Astrocyte (in vitro differentiated cells and primary cell): ENCODE measurements around the gene ATXN1. TPM values are rescaled to one million over a fixed set of nuclear protein-coding genes. Genes with fewer than 3 reads are reported as not detected.

Experiments
- DNase-seq: peaks from one replicate; pipeline ENCODE4 v3.0.0-alpha.2; 2010; ENCODE audit warnings: low read depth
- FAIRE-seq: peaks from 2 replicates; lab custom pipeline; 2011; peaks lifted over from hg19 to GRCh38; lab: Jason Lieb, UNC
- H2AFZ ChIP-seq: 2 replicates; pipeline ENCODE4 v1.6.0; 2012; ENCODE audit warnings: low read depth, low read length, inconsistent platforms
- H3K27ac ChIP-seq: 2 replicates; pipeline ENCODE4 v1.5.1; 2011; ENCODE audit warnings: low read depth, low read length, inconsistent platforms
- H3K27me3 ChIP-seq: 2 replicates; pipeline ENCODE4 v1.6.0; 2011; ENCODE audit warnings: low read length, inconsistent platforms; ENCODE audit not compliant: insufficient read depth
- H3K36me3 ChIP-seq: 2 replicates; pipeline ENCODE4 v1.5.1; 2011; ENCODE audit warnings: low read length, inconsistent platforms; ENCODE audit not compliant: insufficient read depth
- H3K4me1 ChIP-seq: 2 replicates; pipeline ENCODE4 v1.5.1; 2011; ENCODE audit warnings: low read length, inconsistent platforms; ENCODE audit not compliant: insufficient read depth
- H3K4me2 ChIP-seq: 2 replicates; pipeline ENCODE4 v1.6.0; 2012; ENCODE audit warnings: low read length, inconsistent platforms
- H3K4me3 ChIP-seq: 2 replicates; pipeline ENCODE4 v1.5.1; 2011; ENCODE audit warnings: low read depth, mild to moderate bottlenecking, low read length, inconsistent platforms; ENCODE audit not compliant: insufficient read depth
- H3K79me2 ChIP-seq: 2 replicates; pipeline ENCODE4 v1.6.0; 2012; ENCODE audit warnings: mild to moderate bottlenecking, low read length, inconsistent platforms; ENCODE audit not compliant: insufficient read depth
- H3K9ac ChIP-seq: 2 replicates; pipeline ENCODE4 v1.6.0; 2012; ENCODE audit warnings: mild to moderate bottlenecking, low read length, inconsistent platforms
- H3K9me3 ChIP-seq: 2 replicates; pipeline ENCODE4 v1.5.1; 2012; ENCODE audit warnings: low read depth, mild to moderate bottlenecking, low read length, inconsistent platforms; ENCODE audit not compliant: insufficient read depth
- H4K20me1 ChIP-seq: 2 replicates; pipeline ENCODE4 v1.6.0; 2012; ENCODE audit warnings: low read length, inconsistent platforms; ENCODE audit not compliant: insufficient read depth
- H3K27ac Mint-ChIP-seq: one replicate; pipeline ENCODE4 v1.8.0; 2021; ENCODE audit warnings: mild to moderate bottlenecking, mixed read lengths; ENCODE audit not compliant: unreplicated experiment
- H3K27me3 Mint-ChIP-seq: one replicate; pipeline ENCODE4 v1.8.0; 2021; ENCODE audit warnings: low read depth, mixed read lengths; ENCODE audit not compliant: unreplicated experiment
- H3K36me3 Mint-ChIP-seq: one replicate; pipeline ENCODE4 v1.8.0; 2021; ENCODE audit warnings: low read depth, mixed read lengths; ENCODE audit not compliant: unreplicated experiment
- H3K4me1 Mint-ChIP-seq: one replicate; pipeline ENCODE4 v1.8.0; 2021; ENCODE audit warnings: low read depth, mixed read lengths; ENCODE audit not compliant: unreplicated experiment
- H3K4me3 Mint-ChIP-seq: one replicate; pipeline ENCODE4 v1.8.0; 2021; ENCODE audit warnings: mild to moderate bottlenecking, moderate library complexity, mixed read lengths; ENCODE audit not compliant: unreplicated experiment
- H3K9me3 Mint-ChIP-seq: one replicate; pipeline ENCODE4 v1.8.0; 2021; ENCODE audit warnings: mild to moderate bottlenecking, mixed read lengths; ENCODE audit not compliant: unreplicated experiment
- CTCF ChIP-seq: IDR thresholded peaks from 2 replicates; pipeline ENCODE4 v1.5.1; 2011; ENCODE audit warnings: low read depth, mild to moderate bottlenecking, inconsistent platforms, low read length, moderate library complexity; ENCODE audit not compliant: insufficient read depth
- EZH2 ChIP-seq: IDR thresholded peaks from 2 replicates; pipeline ENCODE4 v1.6.1; 2012; ENCODE audit warnings: mild to moderate bottlenecking, low read length, inconsistent platforms; ENCODE audit not compliant: insufficient read depth
- total RNA-seq: library from RNA; stranded (reverse); gene quantifications from 2 replicates; pipeline ENCODE4 v1.2.1, GENCODE V29; 2021

Gene ATXN1
- total RNA-seq, 1 donor from 2014 or later, result 70.9 TPM

GRCh38 chr6:16781348-16782169, 20.3 kb upstream of the ATXN1 start:
- H4K20me1 ChIP-seq, result no peaks in the 10 kb centered on the region
- H3K9me3 Mint-ChIP-seq, result no peaks in the 10 kb centered on the region
- no peak for FAIRE-seq
- no peaks in the 10 kb centered on the region for H3K36me3 Mint-ChIP-seq
- H3K4me3 Mint-ChIP-seq, result no peak overlapping the region
- H3K9ac ChIP-seq, result no peak overlapping the region
- H2AFZ ChIP-seq, result no peak overlapping the region
- no peaks in the 10 kb centered on the region for H3K79me2 ChIP-seq
- H3K4me2 ChIP-seq, result no peak overlapping the region
- peaks cover 3% of the 10 kb centered on the region for H3K27me3 Mint-ChIP-seq
- H3K4me1 ChIP-seq, result no peaks in the 10 kb centered on the region
- no peaks in the 10 kb centered on the region for H3K9me3 ChIP-seq
- TF ChIP-seq EZH2 (no peak), CTCF (no peak)
- no peaks in the 10 kb centered on the region for H3K36me3 ChIP-seq
- H3K4me3 ChIP-seq, result no peak overlapping the region
- no peaks in the 10 kb centered on the region for H3K27me3 ChIP-seq
- peaks cover 6% of the 10 kb centered on the region for H3K4me1 Mint-ChIP-seq
- no peak overlapping the region for H3K27ac ChIP-seq
- DNase-seq, result no peak
- H3K27ac Mint-ChIP-seq, result no peak overlapping the region

- Mint-ChIP-seq H3K4me1 (peaks cover 6% of the 10 kb centered on the region), H3K36me3 (peaks cover 2% of the 10 kb centered on the region), H3K9me3 (no peaks in the 10 kb centered on the region), H3K27ac (no peak overlapping the region), H3K4me3 (no peak overlapping the region), H3K27me3 (peaks cover 3% of the 10 kb centered on the region)
- Histone ChIP-seq H2AFZ (no peak overlapping the region), H3K9me3 (no peaks in the 10 kb centered on the region), H3K27me3 (no peaks in the 10 kb centered on the region), H3K4me2 (no peak overlapping the region), H3K4me1 (no peaks in the 10 kb centered on the region), H4K20me1 (no peaks in the 10 kb centered on the region), H3K27ac (no peak overlapping the region), H3K79me2 (no peaks in the 10 kb centered on the region), H3K4me3 (no peak overlapping the region), H3K9ac (no peak overlapping the region), H3K36me3 (no peaks in the 10 kb centered on the region)
- TF ChIP-seq EZH2 (no peak), CTCF (no peak)
- no peak for FAIRE-seq
- DNase-seq, result no peak
These were observed 17.3 kb upstream of the ATXN1 start for GRCh38 chr6:16778521-16778920.

GRCh38 chr6:16777794-16778193, 16.5 kb upstream of the ATXN1 start:
- Histone ChIP-seq H3K9me3 (no peaks in the 10 kb centered on the region), H4K20me1 (no peaks in the 10 kb centered on the region), H3K4me2 (no peak overlapping the region), H3K27ac (no peak overlapping the region), H3K4me1 (no peaks in the 10 kb centered on the region), H3K4me3 (no peak overlapping the region), H3K27me3 (no peaks in the 10 kb centered on the region), H2AFZ (no peak overlapping the region), H3K9ac (no peak overlapping the region), H3K79me2 (no peaks in the 10 kb centered on the region), H3K36me3 (no peaks in the 10 kb centered on the region)
- DNase-seq (no peak), FAIRE-seq (no peak)
- no peak for TF ChIP-seq CTCF
- TF ChIP-seq EZH2, result no peak
- no peak overlapping the region for H3K27ac Mint-ChIP-seq
- H3K9me3 Mint-ChIP-seq, result peaks cover 1% of the 10 kb centered on the region
- H3K4me1 Mint-ChIP-seq, result peaks cover 6% of the 10 kb centered on the region
- peaks cover 3% of the 10 kb centered on the region for H3K27me3 Mint-ChIP-seq
- H3K4me3 Mint-ChIP-seq, result no peak overlapping the region
- peaks cover 3% of the 10 kb centered on the region for H3K36me3 Mint-ChIP-seq
